CD4-positive, alpha-beta T cell treated with Interleukin-1 beta for 1 hour (primary cell): ENCODE results near the gene C6orf52.

Source experiments
- DNase-seq, 2 donors: peaks; one replicate each; pipeline ENCODE4 v3.0.0-alpha.2; 2020 to 2022

The C6orf52 gene

DNA sequence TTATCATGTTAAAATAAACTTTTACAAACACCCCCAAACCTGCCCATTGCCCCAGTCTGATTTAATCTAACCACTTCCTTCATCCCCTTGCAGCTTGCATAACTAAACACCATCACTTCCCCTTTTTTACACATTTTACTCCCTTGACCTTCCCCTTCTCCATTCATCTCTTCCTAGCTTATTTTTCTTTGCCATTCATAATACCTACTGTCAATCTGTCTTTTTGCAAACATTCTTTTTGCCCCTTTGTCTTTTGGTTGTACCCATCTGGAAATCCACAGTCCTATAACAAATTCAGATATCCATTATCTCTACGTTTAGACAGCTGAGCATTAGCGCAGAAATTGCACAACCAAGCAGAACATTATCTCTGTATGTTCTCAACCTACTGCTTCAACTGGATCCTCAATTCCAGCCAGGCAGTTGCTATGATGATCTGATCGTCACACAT lies 51.2 kb downstream of the C6orf52 start:
- DNase-seq, result no peak

DNA sequence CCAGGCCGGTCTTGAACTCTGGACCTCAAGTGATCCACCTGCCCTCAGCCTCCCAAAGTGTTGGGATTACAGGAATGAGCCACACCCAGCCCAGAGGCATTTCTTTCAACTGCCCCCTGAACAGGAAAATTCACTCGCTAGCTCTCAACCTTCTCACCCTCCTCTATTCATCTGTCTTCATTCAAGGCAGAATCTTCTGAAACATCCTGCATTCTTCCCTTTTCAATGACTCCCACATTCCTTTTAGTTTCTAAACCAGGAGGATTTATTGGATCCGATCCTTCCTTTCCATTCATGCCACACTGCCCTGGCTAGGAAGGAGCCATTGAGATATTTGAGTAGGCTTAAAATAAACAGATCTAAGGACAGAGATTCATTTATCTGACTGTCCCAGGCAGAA lies 52.9 kb downstream of the C6orf52 start:
- DNase-seq, result no peak

DNA sequence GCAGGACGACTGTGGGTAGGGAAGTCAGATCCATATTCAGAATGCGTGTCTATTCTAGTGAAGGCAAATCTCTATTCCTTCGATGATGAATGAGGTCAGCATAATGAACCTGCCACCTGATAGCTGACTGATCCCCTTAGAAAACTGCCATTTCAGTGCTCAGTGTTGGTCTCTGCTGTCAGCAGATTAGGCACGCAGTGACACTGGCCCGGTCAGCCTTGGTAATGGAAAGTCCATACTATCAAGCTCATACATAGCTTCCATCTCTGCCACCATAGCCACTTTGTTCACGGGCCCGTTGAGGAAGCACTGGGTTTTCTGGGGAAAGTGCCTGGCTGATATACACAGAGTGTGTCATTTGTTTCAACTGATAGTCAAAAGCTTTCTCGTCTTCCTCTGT lies 54.0 kb downstream of the C6orf52 start:
- no peak for DNase-seq

DNA sequence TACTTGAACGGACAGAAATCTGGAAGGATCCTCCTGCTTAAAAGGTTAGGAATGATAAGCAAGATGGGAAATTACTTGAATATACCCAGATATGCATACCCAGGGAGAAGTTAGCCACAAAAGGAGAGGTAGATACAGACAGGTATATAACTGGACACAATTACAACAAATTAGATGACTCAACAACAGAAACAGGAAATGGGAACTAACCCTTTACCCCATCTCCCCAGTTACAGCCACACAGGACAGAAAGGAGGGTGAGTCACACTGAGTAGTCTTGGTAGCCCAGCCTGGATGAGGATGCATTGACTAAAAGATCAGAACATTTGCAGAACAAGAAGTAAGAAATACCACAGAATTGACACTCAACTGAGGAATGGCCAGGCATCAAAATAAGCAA lies 61.2 kb downstream of the C6orf52 start:
- peak; percentile 1 to 55 for DNase-seq

DNA sequence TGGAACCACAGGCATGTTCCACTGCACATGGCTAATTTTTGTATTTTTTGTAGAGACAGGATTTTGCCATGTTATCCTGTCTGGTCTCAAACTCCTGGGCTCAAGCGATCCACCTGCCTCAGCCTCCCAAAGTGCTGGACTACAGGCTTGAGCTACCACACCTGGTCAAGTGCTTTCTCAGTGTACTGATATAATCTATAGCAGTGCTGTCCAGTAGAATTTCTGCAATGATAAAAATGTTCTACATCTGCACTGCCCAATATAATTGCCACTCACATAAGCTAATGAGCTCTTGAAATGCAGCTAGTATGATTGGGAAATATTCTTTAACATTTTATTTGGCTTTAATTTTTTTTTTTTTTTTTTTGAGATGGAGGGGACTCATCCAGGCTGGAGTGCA lies 64.2 kb downstream of the C6orf52 start:
- no peak for DNase-seq

DNA sequence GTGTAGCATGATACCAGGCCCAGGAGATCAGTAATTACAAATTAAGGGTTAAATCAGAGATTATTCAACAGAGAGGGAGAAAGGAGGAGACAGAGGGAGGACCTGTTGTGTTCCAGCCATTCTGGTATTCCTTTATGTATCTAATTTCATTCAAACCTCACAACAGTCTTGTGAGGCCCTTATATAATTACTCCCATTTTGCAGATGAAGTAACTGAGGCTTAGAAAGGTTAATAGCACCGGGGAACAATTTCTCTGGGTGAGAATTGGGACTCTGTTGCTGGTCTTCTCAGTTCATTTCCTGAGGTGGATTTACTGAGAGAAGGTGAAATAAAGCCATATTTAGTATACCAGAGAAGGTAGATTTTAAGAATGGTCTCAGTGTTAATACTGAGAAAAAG lies 66.6 kb downstream of the C6orf52 start:
- no peak for DNase-seq

DNA sequence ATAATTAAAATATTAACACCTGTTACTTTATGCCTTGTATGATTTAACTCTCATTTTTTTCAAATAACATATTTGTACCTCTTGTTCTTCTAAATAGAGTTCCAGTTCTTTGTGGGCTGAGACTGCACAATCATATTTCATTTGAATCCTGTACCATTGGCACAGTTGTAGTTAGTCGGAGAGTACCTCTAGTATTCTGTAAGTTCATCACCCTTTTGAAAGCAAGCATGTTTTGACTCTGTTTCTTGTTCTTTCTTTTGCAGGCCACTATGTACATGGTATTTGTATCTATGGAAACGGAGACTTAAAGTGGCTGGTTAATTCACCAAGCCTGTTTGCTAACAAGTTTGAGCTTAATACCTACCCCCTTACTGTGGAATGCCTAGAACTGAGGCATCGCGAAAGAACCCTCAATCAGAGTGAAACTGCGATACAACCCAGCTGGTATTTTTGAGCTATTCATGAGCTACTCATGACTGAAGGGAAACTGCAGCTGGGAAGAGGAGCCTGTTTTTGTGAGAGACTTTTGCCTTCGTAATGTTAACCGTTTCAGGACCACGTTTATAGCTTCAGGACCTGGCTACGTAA lies 68.2 kb downstream of the C6orf52 start:
- no peak for DNase-seq

DNA sequence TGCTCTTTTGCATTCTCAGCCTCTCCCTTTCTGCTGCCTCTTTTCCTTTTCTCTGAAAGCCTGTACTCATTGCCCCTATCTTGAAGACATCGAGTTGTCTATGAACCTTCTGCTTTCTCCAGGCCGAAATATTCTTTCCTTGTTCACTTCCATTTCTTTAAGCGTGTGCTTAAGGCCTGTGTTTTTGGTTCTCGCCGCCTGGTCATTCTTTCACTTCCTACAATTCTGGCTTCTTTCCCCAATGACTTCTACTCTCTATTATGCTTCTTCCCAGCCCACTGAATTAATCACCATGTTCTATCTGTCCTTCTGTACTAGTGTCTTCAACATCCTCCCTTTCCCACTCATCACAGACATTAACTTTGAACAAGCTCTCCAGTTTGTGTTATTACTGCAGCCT lies 69.6 kb downstream of the C6orf52 start:
- DNase-seq, result no peak

DNA sequence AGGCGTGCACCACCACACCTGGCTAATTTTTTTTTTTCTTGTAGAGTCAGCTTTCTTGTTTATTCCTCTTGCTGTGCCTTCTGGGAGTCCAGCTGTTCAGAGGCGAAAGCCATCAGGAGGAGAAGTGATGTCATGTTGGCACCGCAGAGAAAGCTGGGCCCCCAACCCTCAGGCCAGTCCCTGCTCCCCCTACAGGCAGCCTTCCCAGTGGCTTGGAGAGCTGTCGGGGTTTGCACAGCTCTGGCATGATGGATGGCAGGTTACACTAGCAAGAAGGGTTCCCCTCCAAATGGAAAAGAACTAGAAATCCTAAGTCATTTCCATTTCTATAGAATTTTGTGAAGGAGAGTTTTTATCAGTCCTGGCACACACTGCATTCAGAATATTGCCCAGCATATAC lies 72.6 kb downstream of the C6orf52 start:
- no peak for DNase-seq
